RWPE1 (cell line): ENCODE results near the gene OXCT1.

ENCODE experiments used
- CTCF ChIA-PET: fragments of 350-600 bp; sonication (Branson Sonifier 250); formaldehyde crosslinking; extraction: SDS; loops from one replicate; lab custom pipeline; 2021; lab: Yijun Ruan, JAX
- POLR2A ChIA-PET: fragments of 400-600 bp; formaldehyde crosslinking; extraction: SDS; loops from one replicate; lab custom pipeline; 2020; ENCODE audit warnings: antibody characterized with exemption; ENCODE audit not compliant: low non-redundant PET; lab: Yijun Ruan, JAX
- DNase-seq: peaks from one replicate; pipeline ENCODE4 v3.0.0; 2012; ENCODE audit warnings: low spot score
- H3K27ac ChIP-seq: fragments of 450-650 bp; 2 replicates; pipeline ENCODE4 v1.5.1; 2017
- CTCF ChIP-seq: fragments of 450-650 bp; conservative IDR thresholded peaks from 2 replicates; pipeline ENCODE4 v1.5.1; 2017; ENCODE audit warnings: low read depth, mild to moderate bottlenecking

The OXCT1 gene

GRCh38 chr5:41785061-41785460, 85.2 kb downstream of the OXCT1 start:
- ChIA-PET POLR2A (no interaction called here), CTCF (interaction anchor here (0.7 kb wide), 1 partner anchor 172 kb away, joined by 3 read pairs; no protein-coding TSS in a partner anchor)
- no peak overlapping the region for H3K27ac ChIP-seq
- no peak for DNase-seq
- TF ChIP-seq CTCF = no peak

DNA sequence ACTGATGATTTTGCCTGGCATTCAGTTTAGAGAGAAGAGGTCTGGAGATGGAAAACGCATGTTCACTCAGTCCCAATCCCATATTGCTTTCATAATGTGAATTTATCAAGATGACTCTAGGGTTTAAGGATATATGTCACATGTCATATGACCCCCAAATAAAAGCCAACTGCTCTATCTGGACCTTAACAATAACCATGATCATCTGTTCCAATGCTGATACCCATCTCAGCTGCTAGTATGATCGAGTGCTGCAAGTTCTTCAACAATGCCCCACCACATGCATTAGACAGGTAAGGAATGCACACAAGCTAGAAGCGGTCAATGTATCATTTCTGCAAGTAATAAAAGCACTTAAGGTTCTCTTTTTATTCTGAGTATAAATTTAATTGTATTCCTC, 91.8 kb downstream of the OXCT1 start:
- ChIA-PET CTCF (no interaction called here), POLR2A (no interaction called here)
- no peak for DNase-seq
- H3K27ac ChIP-seq = no peak overlapping the region
- no peak for TF ChIP-seq CTCF

- DNase-seq = no peak
- no peak for TF ChIP-seq CTCF
- POLR2A ChIA-PET = no interaction called here
- no peak overlapping the region for H3K27ac ChIP-seq
- CTCF ChIA-PET = interaction anchor here (0.6 kb wide), 2 partner anchors 76 to 234 kb away, joined by 3 read pairs; no protein-coding TSS in a partner anchor
Measured at GRCh38 chr5:41776435-41776834, 93.8 kb downstream of the OXCT1 start.

DNA sequence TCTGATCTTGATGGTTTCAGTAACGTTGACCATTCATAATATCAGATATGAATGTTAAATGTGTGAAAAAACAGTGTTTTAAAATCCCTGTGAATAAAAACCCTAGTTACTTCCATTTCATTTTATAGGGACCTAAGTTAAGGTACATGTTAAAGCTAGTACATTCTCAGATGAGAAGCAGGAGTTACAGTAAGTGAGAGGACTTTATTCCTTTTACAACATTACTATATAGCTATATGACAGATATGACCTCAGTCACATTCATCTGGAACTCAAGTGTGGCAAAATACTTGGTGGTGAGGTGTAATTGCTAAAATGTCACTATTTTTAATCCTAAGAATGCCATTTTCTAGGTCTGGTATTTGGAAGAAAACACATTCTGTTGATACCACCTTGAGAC, 96.4 kb downstream of the OXCT1 start:
- DNase-seq = no peak
- no peak overlapping the region for H3K27ac ChIP-seq
- CTCF ChIA-PET = no interaction called here
- TF ChIP-seq CTCF = no peak
- POLR2A ChIA-PET = no interaction called here

DNA sequence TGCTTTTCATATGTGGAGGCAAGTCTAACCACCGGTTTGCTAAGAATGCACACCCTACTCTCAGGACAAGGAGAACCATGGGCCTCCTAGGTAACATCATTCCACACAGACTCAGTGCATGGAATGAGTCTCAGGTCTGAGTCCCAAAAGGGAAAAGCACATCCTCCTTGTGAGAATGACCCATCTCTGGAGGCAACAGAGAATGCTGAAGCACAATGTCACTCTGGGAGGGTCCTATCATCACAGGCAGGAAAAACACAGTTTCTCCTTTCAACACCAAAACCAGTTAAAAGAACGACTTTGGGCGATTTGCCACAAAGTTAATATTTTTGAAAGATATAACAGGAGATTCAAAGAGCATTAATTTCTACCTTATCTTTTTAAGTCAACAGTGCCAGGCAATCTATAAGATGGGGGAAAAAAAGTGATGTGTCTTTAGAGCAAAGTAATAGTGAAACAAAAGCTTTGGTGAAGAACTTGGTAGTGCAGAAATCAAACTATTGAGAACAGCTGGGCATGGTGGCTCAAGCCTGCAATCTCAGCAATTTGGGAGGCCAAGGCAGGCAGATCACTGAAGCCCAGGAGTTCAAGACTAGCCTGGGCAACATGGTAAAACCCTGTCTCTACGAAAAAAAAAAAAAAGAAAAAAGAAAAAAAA, 97.3 kb downstream of the OXCT1 start:
- CTCF ChIA-PET = no interaction called here
- no peak for DNase-seq
- TF ChIP-seq CTCF = no peak
- POLR2A ChIA-PET = no interaction called here
- no peak overlapping the region for H3K27ac ChIP-seq

- POLR2A ChIA-PET = no interaction called here
- H3K27ac ChIP-seq = no peak overlapping the region
- DNase-seq = no peak
- TF ChIP-seq CTCF = no peak
- CTCF ChIA-PET = no interaction called here
Measured at GRCh38 chr5:41772056-41772455, 98.2 kb downstream of the OXCT1 start.
